GM23338 (cell line): Measurements from ENCODE around the gene METRNL. TPM values are rescaled to one million over a fixed set of nuclear protein-coding genes. Genes with fewer than 3 reads are reported as not detected.

Experiments used
- ATAC-seq: fragments of 200-7000 bp; cut with Tn5 transposase; 3 replicates; pipeline ENCODE4 v1.9.1; 2020
- DNase-seq: peaks from one replicate; pipeline ENCODE4 v3.0.0-alpha.2; 2015; ENCODE audit warnings: low spot score
- H2AFZ ChIP-seq: fragments of 200-600 bp; sonication (generic); 2 replicates; pipeline ENCODE4 v1.8.0; 2016; ENCODE audit warnings: antibody characterized with exemption, mild to moderate bottlenecking, moderate library complexity
- H3F3A ChIP-seq: fragments of 200-600 bp; sonication (generic); replicated peaks from 2 replicates; pipeline ENCODE4 v1.8.0; 2017; ENCODE audit warnings: antibody characterized with exemption, mixed run types, low read depth
- H3K27ac ChIP-seq: fragments of 200-600 bp; sonication (generic); 2 replicates; pipeline ENCODE4 v1.6.1; 2016; ENCODE audit warnings: low read depth
- H3K27me3 ChIP-seq: fragments of 200-600 bp; sonication (generic); 2 replicates; pipeline ENCODE4 v1.8.0; 2016; ENCODE audit warnings: mild to moderate bottlenecking, mixed run types, moderate library complexity; ENCODE audit not compliant: insufficient read depth
- H3K36me3 ChIP-seq: fragments of 200-600 bp; sonication (generic); 2 replicates; pipeline ENCODE4 v1.8.0; 2016; ENCODE audit warnings: mild to moderate bottlenecking; ENCODE audit not compliant: insufficient read depth
- H3K4me1 ChIP-seq: fragments of 200-600 bp; sonication (generic); 2 replicates; pipeline ENCODE4 v1.8.0; 2016; ENCODE audit warnings: mild to moderate bottlenecking, moderate library complexity; ENCODE audit not compliant: insufficient read depth
- H3K4me2 ChIP-seq: fragments of 200-600 bp; sonication (generic); 2 replicates; pipeline ENCODE4 v1.7.1; 2017; ENCODE audit warnings: mixed run types
- H3K4me3 ChIP-seq: fragments of 200-600 bp; sonication (generic); 2 replicates; pipeline ENCODE4 v1.6.1; 2016; ENCODE audit warnings: mixed run types
- H3K79me2 ChIP-seq: fragments of 200-600 bp; sonication (generic); replicated peaks from 2 replicates; pipeline ENCODE4 v1.8.0; 2017; ENCODE audit warnings: mild to moderate bottlenecking; ENCODE audit not compliant: insufficient read depth
- H3K9me2 ChIP-seq: fragments of 200-600 bp; sonication (generic); 2 replicates; pipeline ENCODE4 v1.8.0; 2017; ENCODE audit not compliant: insufficient read depth
- H4K20me1 ChIP-seq: fragments of 200-600 bp; sonication (generic); replicated peaks from 2 replicates; pipeline ENCODE4 v1.8.0; 2017; ENCODE audit warnings: mild to moderate bottlenecking; ENCODE audit not compliant: insufficient read depth
- H3K27ac Mint-ChIP-seq: 2 replicates; pipeline ENCODE4 v1.8.0; 2020; ENCODE audit warnings: inconsistent platforms, mild to moderate bottlenecking, moderate library complexity, mixed read lengths
- H3K27me3 Mint-ChIP-seq: 3 replicates; pipeline ENCODE4 v1.8.0; 2022; ENCODE audit warnings: low read depth, mild to moderate bottlenecking, moderate library complexity, mixed read lengths, inconsistent platforms; ENCODE audit not compliant: insufficient read depth, poor library complexity
- H3K36me3 Mint-ChIP-seq: 3 replicates; pipeline ENCODE4 v1.8.0; 2021; ENCODE audit warnings: low read depth, mild to moderate bottlenecking, inconsistent platforms, moderate library complexity, mixed read lengths
- H3K4me1 Mint-ChIP-seq: 3 replicates; pipeline ENCODE4 v1.8.0; 2020; ENCODE audit warnings: mild to moderate bottlenecking, inconsistent platforms, mixed read lengths
- H3K4me3 Mint-ChIP-seq: 3 replicates; pipeline ENCODE4 v1.8.0; 2021; ENCODE audit warnings: moderate library complexity, mild to moderate bottlenecking, inconsistent platforms, mixed read lengths
- H3K9me3 Mint-ChIP-seq: 3 replicates; pipeline ENCODE4 v1.8.0; 2020; ENCODE audit warnings: moderate library complexity, mild to moderate bottlenecking, inconsistent platforms, mixed read lengths
- CTCF ChIP-seq, 2 experiments: fragments of 200-600 bp in 1 of 2; sonication (generic) in 1 of 2; conservative IDR thresholded peaks; 2 replicates each; pipeline versions ENCODE4 v1.5.1 to v1.6.1; 2016 to 2017; ENCODE audit warnings: antibody characterized with exemption in 2 of 2, low read depth in 2 of 2, mild to moderate bottlenecking in 2 of 2, moderate library complexity in 1 of 2
- ETS1 ChIP-seq: IDR thresholded peaks from 2 replicates; pipeline ENCODE4 v1.6.1; 2016; ENCODE audit warnings: antibody characterized with exemption
- EZH2phosphoT487 ChIP-seq: fragments of 200-600 bp; sonication (generic); IDR thresholded peaks from one replicate; pipeline ENCODE4 v1.8.1; 2018; ENCODE audit warnings: antibody characterized with exemption; ENCODE audit not compliant: unreplicated experiment
- JUNB ChIP-seq: IDR thresholded peaks from one replicate; pipeline ENCODE4 v1.6.1; 2016; ENCODE audit warnings: antibody characterized with exemption; ENCODE audit not compliant: unreplicated experiment
- REST ChIP-seq: IDR thresholded peaks from one replicate; pipeline ENCODE4 v1.6.1; 2018; ENCODE audit warnings: antibody characterized with exemption; ENCODE audit not compliant: unreplicated experiment
- STAT1 ChIP-seq: IDR thresholded peaks from one replicate; pipeline ENCODE4 v1.6.1; 2016; ENCODE audit warnings: antibody characterized with exemption; ENCODE audit not compliant: unreplicated experiment
- ZNF114 ChIP-seq: fragments of 250-450 bp; sonication (Bioruptor Pico); IDR thresholded peaks from 2 replicates; pipeline ENCODE4 v1.5.0; 2020; ENCODE audit warnings: mild to moderate bottlenecking, moderate library complexity
- ZNF462 ChIP-seq: fragments of 250-450 bp; sonication (Bioruptor Pico); IDR thresholded peaks from 2 replicates; pipeline ENCODE4 v1.5.0; 2020; ENCODE audit warnings: mild to moderate bottlenecking, moderate library complexity
- polyA plus RNA-seq: library from polyadenylated mRNA; unstranded; fragments of >200 nt; fragmentation: Nextera tagmentation; extraction: Ambion mirVana; gene quantifications from 2 replicates; pipeline ENCODE4 v1.2.1, GENCODE V29; 2016
- total RNA-seq: library from RNA; depleted of rRNA; stranded (reverse); fragments of >200 nt; shearing (Covaris generic); gene quantifications from 2 replicates; pipeline ENCODE4 v1.2.3, GENCODE V29; 2014

The METRNL gene
- total and polyA plus RNA-seq, 2 experiments from 2014 or later: 12.2 to 20.2 TPM

- H3K79me2 ChIP-seq: no peaks in the 10 kb centered on the region
- H3K9me2 ChIP-seq: no peaks in the 10 kb centered on the region
- peaks cover 6% of the 10 kb centered on the region for H3K4me1 Mint-ChIP-seq
- no peaks in the 10 kb centered on the region; the same call in 2 of the 3 replicates for H3K36me3 Mint-ChIP-seq
- no peaks in the 10 kb centered on the region for H3K27me3 ChIP-seq
- H3K4me1 ChIP-seq: no peaks in the 10 kb centered on the region
- H3K27ac Mint-ChIP-seq: no peak overlapping the region
- H3K4me3 Mint-ChIP-seq: no peak overlapping the region
- H3F3A ChIP-seq: 0 out of 2 replicates have a peak, but pooled peaks cover 1% of the 10 kb centered on the region
- no peaks in the 10 kb centered on the region for H3K36me3 ChIP-seq
- H4K20me1 ChIP-seq: no peaks in the 10 kb centered on the region
- no peak for ATAC-seq
- peaks cover 18% of the 10 kb centered on the region for H3K27me3 Mint-ChIP-seq
- no peak for TF ChIP-seq STAT1
- TF ChIP-seq ZNF462 (CRISPR knock-in tag): no peak
- no peak for TF ChIP-seq REST
- TF ChIP-seq CTCF (conservative IDR thresholded peaks at IDR 0.05; ENCODE audit: low read depth in 2 of 2): no peak
- TF ChIP-seq JUNB: no peak
- TF ChIP-seq ZNF114 (CRISPR knock-in tag): no peak
- TF ChIP-seq ETS1: no peak
- no peak for TF ChIP-seq EZH2phosphoT487
- H3K4me3 ChIP-seq: no peak overlapping the region
- H3K4me2 ChIP-seq: no peak overlapping the region
- DNase-seq: no peak
- H3K9me3 Mint-ChIP-seq: no peaks in the 10 kb centered on the region; the same call in 2 of the 3 replicates
- H3K27ac ChIP-seq: no peak overlapping the region
- H2AFZ ChIP-seq: no peak overlapping the region
These were observed 32.3 kb downstream of the METRNL start for GRCh38 chr17:83111516-83112282.
